HepG2 (cell line): ENCODE measurements around the gene DNMT3A. TPM values are rescaled to one million over a fixed set of nuclear protein-coding genes. Genes with fewer than 3 reads are reported as not detected.

Source experiments
- ARNT ChIP-seq: fragments of 450-650 bp; IDR thresholded peaks from 2 replicates; pipeline ENCODE4 v1.6.1; 2017
- CSRNP1 ChIP-seq: sonication (generic); formaldehyde crosslinking; IDR thresholded peaks from 2 replicates; pipeline ENCODE4 v1.8.1; 2023; ENCODE audit warnings: mild to moderate bottlenecking, missing genetic modification reagents
- DBP ChIP-seq: sonication (generic); formaldehyde crosslinking; IDR thresholded peaks from 2 replicates; pipeline ENCODE4 v1.4.0; 2020; ENCODE audit warnings: missing genetic modification reagents; ENCODE audit errors: not compliant biosample characterization
- DMAP1 ChIP-seq: IDR thresholded peaks from 2 replicates; pipeline ENCODE4 v1.6.1; 2016
- KAT2B ChIP-seq: fragments of 150-350 bp; IDR thresholded peaks from 2 replicates; pipeline ENCODE4 v1.6.1; 2014; ENCODE audit warnings: low read depth, low read length, borderline replicate concordance
- KLF6 ChIP-seq: IDR thresholded peaks from 2 replicates; pipeline ENCODE4 v1.8.0; 2016; ENCODE audit warnings: missing biosample characterization, missing genetic modification reagents
- MTA3 ChIP-seq: sonication (generic); formaldehyde crosslinking; IDR thresholded peaks from 2 replicates; pipeline ENCODE4 v1.4.0; 2020; ENCODE audit warnings: missing genetic modification reagents
- MZF1 ChIP-seq: sonication (generic); formaldehyde crosslinking; IDR thresholded peaks from 2 replicates; pipeline ENCODE4 v1.8.1; 2023; ENCODE audit warnings: mild to moderate bottlenecking, missing genetic modification reagents, borderline replicate concordance
- NFKBIZ ChIP-seq: IDR thresholded peaks from 2 replicates; pipeline ENCODE4 v1.6.1; 2018; ENCODE audit warnings: missing genetic modification reagents, missing compliant biosample characterization
- PLSCR1 ChIP-seq: sonication (generic); formaldehyde crosslinking; IDR thresholded peaks from 2 replicates; pipeline ENCODE4 v1.5.0; 2020; ENCODE audit warnings: missing genetic modification reagents, mild to moderate bottlenecking, borderline replicate concordance
- RAD51 ChIP-seq: fragments of 450-650 bp; IDR thresholded peaks from 2 replicates; pipeline ENCODE4 v1.6.1; 2016; ENCODE audit warnings: borderline replicate concordance
- SP4 ChIP-seq: sonication (generic); formaldehyde crosslinking; IDR thresholded peaks from 2 replicates; pipeline ENCODE4 v1.8.1; 2023; ENCODE audit warnings: mild to moderate bottlenecking, missing genetic modification reagents
- SRSF1 ChIP-seq: fragments of 200-400 bp; formaldehyde crosslinking; optimal IDR thresholded peaks from 2 replicates; pipeline ENCODE3; 2017; ENCODE audit warnings: mild to moderate bottlenecking, low read depth, low read length, moderate library complexity
- ZBTB1 ChIP-seq: sonication (generic); formaldehyde crosslinking; IDR thresholded peaks from 2 replicates; pipeline ENCODE4 v1.4.0; 2020; ENCODE audit warnings: missing genetic modification reagents, borderline replicate concordance
- ZBTB38 ChIP-seq: sonication (generic); formaldehyde crosslinking; IDR thresholded peaks from 2 replicates; pipeline ENCODE4 v1.5.1; 2020; ENCODE audit warnings: mild to moderate bottlenecking, missing genetic modification reagents
- ZFP62 ChIP-seq: sonication (generic); formaldehyde crosslinking; IDR thresholded peaks from 2 replicates; pipeline ENCODE4 v1.4.0; 2020; ENCODE audit warnings: missing genetic modification reagents
- ZNF275 ChIP-seq: sonication (generic); formaldehyde crosslinking; IDR thresholded peaks from 2 replicates; pipeline ENCODE4 v1.8.0; 2022; ENCODE audit warnings: missing genetic modification reagents, mild to moderate bottlenecking, inconsistent platforms, borderline replicate concordance
- ZNF331 ChIP-seq: sonication (generic); formaldehyde crosslinking; IDR thresholded peaks from 2 replicates; pipeline ENCODE4 v1.4.0; 2020; ENCODE audit warnings: missing genetic modification reagents
- ZNF337 ChIP-seq: sonication (generic); formaldehyde crosslinking; IDR thresholded peaks from 2 replicates; pipeline ENCODE4 v1.5.1; 2020; ENCODE audit warnings: missing genetic modification reagents, low read depth, mild to moderate bottlenecking, borderline replicate concordance
- ZNF432 ChIP-seq: sonication (generic); formaldehyde crosslinking; IDR thresholded peaks from 2 replicates; pipeline ENCODE4 v1.5.0; 2020; ENCODE audit warnings: missing genetic modification reagents, mild to moderate bottlenecking, borderline replicate concordance
- ZNF44 ChIP-seq: sonication (generic); formaldehyde crosslinking; IDR thresholded peaks from 2 replicates; pipeline ENCODE4 v1.5.1; 2020; ENCODE audit warnings: mild to moderate bottlenecking, missing genetic modification reagents
- ZNF503 ChIP-seq: sonication (generic); formaldehyde crosslinking; IDR thresholded peaks from 2 replicates; pipeline ENCODE4 v1.4.0; 2020; ENCODE audit warnings: missing genetic modification reagents
- ZNF589 ChIP-seq: sonication (generic); formaldehyde crosslinking; conservative IDR thresholded peaks from 2 replicates; pipeline ENCODE4 v1.8.0; 2022; ENCODE audit warnings: mild to moderate bottlenecking, moderate library complexity, missing genetic modification reagents
- ZNF691 ChIP-seq: sonication (generic); formaldehyde crosslinking; IDR thresholded peaks from 2 replicates; pipeline ENCODE4 v1.4.0; 2020; ENCODE audit warnings: missing genetic modification reagents, low read depth, mild to moderate bottlenecking, borderline replicate concordance
- ZSCAN31 ChIP-seq: sonication (generic); formaldehyde crosslinking; IDR thresholded peaks from 2 replicates; pipeline ENCODE4 v1.5.0; 2020; ENCODE audit warnings: low read depth, mild to moderate bottlenecking, missing genetic modification reagents
- polyA plus RNA-seq, 8 experiments: library from polyadenylated mRNA; depleted of rRNA in 3 of 8; stranded (reverse) in 7 of 8; unstranded in 1 of 8; fragments of >200 nt; fragmentation: Illumina TruSeq in 4 of 8; extraction: Trizol in 4 of 8; gene quantifications; 2 replicates each; pipeline versions ENCODE4 v1.2.1 to v1.2.3, GENCODE V29; 2011 to 2016; ENCODE audit warnings: low read depth in 4 of 8, missing spikeins in 1 of 8, mixed read lengths in 1 of 8; ENCODE audit not compliant: insufficient read depth in 1 of 8
- total RNA-seq, 5 experiments: library from RNA; depleted of rRNA; stranded (reverse); fragments of >200 nt; fragmentation: Illumina TruSeq; extraction: Trizol; gene quantifications; 2 replicates each; pipeline ENCODE4 v1.2.3, GENCODE V29; 2016; ENCODE audit warnings: low read depth in 1 of 5

The DNMT3A gene
- total and polyA plus RNA-seq, 2 of the 13 experiments (the other 11 are each of a cell fraction or from before 2014, with no cell fraction given) = 14.7 to 29.1 TPM

GRCh38 chr2:25339791-25340180 is 1.9 kb downstream of the DNMT3A start (continued):
- no peak for TF ChIP-seq ZNF691 (CRISPR knock-in tag)
- no peak for TF ChIP-seq NFKBIZ (CRISPR knock-in tag)
- no peak for TF ChIP-seq ZNF337 (CRISPR knock-in tag)
- TF ChIP-seq MTA3 (CRISPR knock-in tag) = no peak
- TF ChIP-seq ARNT = no peak
- TF ChIP-seq KAT2B = no peak
- TF ChIP-seq RAD51 = no peak
- no peak for TF ChIP-seq ZFP62 (CRISPR knock-in tag)
- TF ChIP-seq DMAP1 = no peak
- TF ChIP-seq ZNF275 = no peak
- TF ChIP-seq ZBTB38 (CRISPR knock-in tag) = peak; percentile 90
- no peak for TF ChIP-seq SP4 (CRISPR knock-in tag)
- no peak for TF ChIP-seq ZSCAN31 (CRISPR knock-in tag)
- no peak for TF ChIP-seq DBP (CRISPR knock-in tag)
- peak; percentile 16; the same call in 1 of the 2 replicates for TF ChIP-seq ZNF331 (CRISPR knock-in tag)
- TF ChIP-seq SRSF1 = peak; percentile 79
- TF ChIP-seq CSRNP1 (CRISPR knock-in tag) = no peak
- TF ChIP-seq ZNF503 = no peak
- TF ChIP-seq ZNF44 = 0 out of 2 replicates have a peak, but pooled peaks have one; percentile 50
- TF ChIP-seq PLSCR1 = no peak
- TF ChIP-seq KLF6 (CRISPR knock-in tag) = no peak
- TF ChIP-seq ZNF432 (CRISPR knock-in tag) = no peak
- no peak for TF ChIP-seq ZBTB1
- no peak for TF ChIP-seq MZF1 (CRISPR knock-in tag)
- no peak for TF ChIP-seq ZNF589 (CRISPR knock-in tag)
